Breast epithelium (tissue), 3 donors: ENCODE results near the gene RUVBL1.

ENCODE experiments used
- POLR2AphosphoS5 ChIP-seq, 3 donors: sonication (generic); formaldehyde crosslinking; IDR thresholded peaks; one replicate each; pipeline ENCODE4 v1.6.1; 2017; ENCODE audit warnings: antibody characterized with exemption in 3 of 3
- TF ChIP-seq, protein P1 (sequence below), 3 donors: fragments of 450-650 bp; IDR thresholded peaks; one replicate each; pipeline ENCODE4 v1.5.1; 2016 to 2017; ENCODE audit warnings: antibody characterized with exemption in 3 of 3, mild to moderate bottlenecking in 3 of 3, moderate library complexity in 3 of 3

DNA sequence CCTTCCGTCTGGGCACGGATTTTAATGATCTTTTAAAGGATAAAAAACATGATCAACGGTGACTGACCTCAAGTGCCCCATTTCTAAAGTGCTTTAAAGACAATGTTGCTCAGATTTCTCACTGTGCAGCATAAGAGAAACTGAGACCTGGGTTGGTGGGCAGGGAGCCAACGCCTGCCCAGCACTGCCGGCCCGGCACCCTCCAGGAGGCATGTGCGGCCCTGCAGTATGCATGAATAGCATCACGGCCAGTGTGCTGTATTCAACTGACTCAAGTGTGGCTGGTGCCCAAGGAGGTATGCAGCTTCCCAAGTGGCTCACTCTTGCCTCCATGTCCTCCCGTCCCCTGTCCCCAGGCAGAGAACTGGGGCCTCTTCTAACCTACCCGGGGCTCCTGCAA is 41.1 kb downstream of the RUVBL1 start:
- TF ChIP-seq, protein P1, sequence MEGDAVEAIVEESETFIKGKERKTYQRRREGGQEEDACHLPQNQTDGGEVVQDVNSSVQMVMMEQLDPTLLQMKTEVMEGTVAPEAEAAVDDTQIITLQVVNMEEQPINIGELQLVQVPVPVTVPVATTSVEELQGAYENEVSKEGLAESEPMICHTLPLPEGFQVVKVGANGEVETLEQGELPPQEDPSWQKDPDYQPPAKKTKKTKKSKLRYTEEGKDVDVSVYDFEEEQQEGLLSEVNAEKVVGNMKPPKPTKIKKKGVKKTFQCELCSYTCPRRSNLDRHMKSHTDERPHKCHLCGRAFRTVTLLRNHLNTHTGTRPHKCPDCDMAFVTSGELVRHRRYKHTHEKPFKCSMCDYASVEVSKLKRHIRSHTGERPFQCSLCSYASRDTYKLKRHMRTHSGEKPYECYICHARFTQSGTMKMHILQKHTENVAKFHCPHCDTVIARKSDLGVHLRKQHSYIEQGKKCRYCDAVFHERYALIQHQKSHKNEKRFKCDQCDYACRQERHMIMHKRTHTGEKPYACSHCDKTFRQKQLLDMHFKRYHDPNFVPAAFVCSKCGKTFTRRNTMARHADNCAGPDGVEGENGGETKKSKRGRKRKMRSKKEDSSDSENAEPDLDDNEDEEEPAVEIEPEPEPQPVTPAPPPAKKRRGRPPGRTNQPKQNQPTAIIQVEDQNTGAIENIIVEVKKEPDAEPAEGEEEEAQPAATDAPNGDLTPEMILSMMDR (IDR thresholded peaks at IDR 0.05) = no peak
- TF ChIP-seq POLR2AphosphoS5 (IDR thresholded peaks at IDR 0.05) = no peak
